ENCODE results near the gene IGF2R. TPM values are rescaled to one million over a fixed set of nuclear protein-coding genes. Genes with fewer than 3 reads are reported as not detected.

IGF2R gene
- total RNA-seq, 1 experiment from 2014 or later = 75.3 TPM

GRCh38 chr6:160132297-160132637 lies 163.4 kb downstream of the IGF2R start:
- peak; percentile 38 for ATAC-seq
- no peaks in the 10 kb centered on the region for H3K36me3 Mint-ChIP-seq
- POLR2A ChIA-PET = no interaction called here
- H3K27me3 Mint-ChIP-seq (ENCODE audit: low read depth) = peaks cover 54% of the 10 kb centered on the region
- no peak for DNase-seq (ENCODE audit: low spot score)
- H3K4me1 Mint-ChIP-seq = peaks cover 27% of the 10 kb centered on the region
- H3K4me3 Mint-ChIP-seq = peak overlapping the region; percentile 8; the same call in 1 of the 2 replicates
- TF ChIP-seq CREB1 (CRISPR knock-in tag; IDR thresholded peaks at IDR 0.05) = no peak
- no peaks in the 10 kb centered on the region for H3K9me3 Mint-ChIP-seq
- H3K27ac Mint-ChIP-seq = no peak overlapping the region
- CTCF ChIA-PET = no interaction called here

GRCh38 chr6:160132776-160133338 lies 164.0 kb downstream of the IGF2R start:
- peak; percentile 11 for ATAC-seq
- CTCF ChIA-PET = interaction anchor here (1.8 kb wide), 1 partner anchor 164 kb away, joined by 6 read pairs; no protein-coding TSS in a partner anchor

More at GRCh38 chr6:160132776-160133338, 164.0 kb downstream of the IGF2R start:
- Mint-ChIP-seq H3K4me3 (0 out of 2 replicates have a peak overlapping the region, but pooled peaks have one; percentile 8), H3K36me3 (no peaks in the 10 kb centered on the region), H3K9me3 (no peaks in the 10 kb centered on the region), H3K27ac (no peak overlapping the region), H3K4me1 (peaks cover 32% of the 10 kb centered on the region), H3K27me3 (ENCODE audit: low read depth) (peaks cover 51% of the 10 kb centered on the region)
- DNase-seq (ENCODE audit: low spot score) = no peak
- POLR2A ChIA-PET = no interaction called here
- TF ChIP-seq E2F5 (CRISPR knock-in tag; IDR thresholded peaks at IDR 0.05) (no peak), MYBL2 (CRISPR knock-in tag; IDR thresholded peaks at IDR 0.05) (no peak), ELF4 (CRISPR knock-in tag; IDR thresholded peaks at IDR 0.05; ENCODE audit: low read depth) (no peak), IRF1 (CRISPR knock-in tag; IDR thresholded peaks at IDR 0.05) (no peak), CTCF (IDR thresholded peaks at IDR 0.05) (no peak), NFATC4 (CRISPR knock-in tag; IDR thresholded peaks at IDR 0.05) (no peak), TEAD1 (CRISPR knock-in tag; IDR thresholded peaks at IDR 0.05) (no peak), ZNF425 (CRISPR knock-in tag; conservative IDR thresholded peaks at IDR 0.05) (no peak), STAT6 (CRISPR knock-in tag; conservative IDR thresholded peaks at IDR 0.05; ENCODE audit: low read depth) (no peak), AFF4 (CRISPR knock-in tag; IDR thresholded peaks at IDR 0.05; ENCODE audit: borderline replicate concordance) (no peak), USF2 (CRISPR knock-in tag; IDR thresholded peaks at IDR 0.05) (no peak), CREB1 (CRISPR knock-in tag; IDR thresholded peaks at IDR 0.05) (no peak), GTF2I (CRISPR knock-in tag; conservative IDR thresholded peaks at IDR 0.05) (no peak), OVOL2 (CRISPR knock-in tag; IDR thresholded peaks at IDR 0.05; ENCODE audit: borderline replicate concordance) (no peak)
